B cell (primary cell): ENCODE measurements around the gene SOX6.

Source experiments
- EZH2 ChIP-seq: IDR thresholded peaks from 2 replicates; pipeline ENCODE4 v1.6.1; 2012; ENCODE audit warnings: borderline replicate concordance, low read depth, mild to moderate bottlenecking, moderate library complexity, low read length; ENCODE audit not compliant: insufficient read depth, poor library complexity, severe bottlenecking
- TF ChIP-seq, protein P1 (sequence below): fragments of 200-600 bp; IDR thresholded peaks from one replicate; pipeline ENCODE4 v1.8.0; 2022; ENCODE audit warnings: antibody characterized with exemption, mild to moderate bottlenecking

GRCh38 chr11:15963266-15963665 is 393.1 kb downstream of the SOX6 start:
- TF ChIP-seq, protein P1, sequence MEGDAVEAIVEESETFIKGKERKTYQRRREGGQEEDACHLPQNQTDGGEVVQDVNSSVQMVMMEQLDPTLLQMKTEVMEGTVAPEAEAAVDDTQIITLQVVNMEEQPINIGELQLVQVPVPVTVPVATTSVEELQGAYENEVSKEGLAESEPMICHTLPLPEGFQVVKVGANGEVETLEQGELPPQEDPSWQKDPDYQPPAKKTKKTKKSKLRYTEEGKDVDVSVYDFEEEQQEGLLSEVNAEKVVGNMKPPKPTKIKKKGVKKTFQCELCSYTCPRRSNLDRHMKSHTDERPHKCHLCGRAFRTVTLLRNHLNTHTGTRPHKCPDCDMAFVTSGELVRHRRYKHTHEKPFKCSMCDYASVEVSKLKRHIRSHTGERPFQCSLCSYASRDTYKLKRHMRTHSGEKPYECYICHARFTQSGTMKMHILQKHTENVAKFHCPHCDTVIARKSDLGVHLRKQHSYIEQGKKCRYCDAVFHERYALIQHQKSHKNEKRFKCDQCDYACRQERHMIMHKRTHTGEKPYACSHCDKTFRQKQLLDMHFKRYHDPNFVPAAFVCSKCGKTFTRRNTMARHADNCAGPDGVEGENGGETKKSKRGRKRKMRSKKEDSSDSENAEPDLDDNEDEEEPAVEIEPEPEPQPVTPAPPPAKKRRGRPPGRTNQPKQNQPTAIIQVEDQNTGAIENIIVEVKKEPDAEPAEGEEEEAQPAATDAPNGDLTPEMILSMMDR, result no peak
- no peak for TF ChIP-seq EZH2
